DMS79 treated with DMSO at 0.1 percent for 48 hours (cell line): ENCODE results near the gene TOR1A.
"Not testable (repeated sequence)": the region's sequence is repeated elsewhere in the genome, so short reads cannot be mapped to it uniquely, and the experiment has no call there.

Experiments used
- DNase-seq: peaks from one replicate; lab custom pipeline; 2025; lab: John Stamatoyannopoulos, UW

Gene TOR1A

DNA sequence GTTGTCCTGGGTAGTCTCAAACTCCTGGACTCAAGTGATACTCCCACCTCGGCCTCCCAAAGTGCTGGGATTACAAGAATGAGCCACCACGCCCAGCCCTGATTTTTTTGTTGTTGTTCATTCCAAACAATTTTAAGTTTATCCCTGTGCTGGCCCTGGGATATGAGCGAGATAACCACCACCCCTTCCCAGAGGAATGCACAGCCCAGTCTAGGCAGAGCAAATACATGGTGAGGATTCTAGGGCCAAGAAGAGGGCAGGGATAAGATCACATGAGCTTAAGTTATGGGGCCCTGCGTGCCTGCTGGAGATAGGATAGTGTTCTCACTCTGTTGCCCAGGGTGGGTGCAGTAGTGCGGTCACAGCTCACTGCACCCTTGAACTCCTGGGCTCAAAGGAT, 42.0 kb downstream of the TOR1A start:
- DNase-seq, result no peak

DNA sequence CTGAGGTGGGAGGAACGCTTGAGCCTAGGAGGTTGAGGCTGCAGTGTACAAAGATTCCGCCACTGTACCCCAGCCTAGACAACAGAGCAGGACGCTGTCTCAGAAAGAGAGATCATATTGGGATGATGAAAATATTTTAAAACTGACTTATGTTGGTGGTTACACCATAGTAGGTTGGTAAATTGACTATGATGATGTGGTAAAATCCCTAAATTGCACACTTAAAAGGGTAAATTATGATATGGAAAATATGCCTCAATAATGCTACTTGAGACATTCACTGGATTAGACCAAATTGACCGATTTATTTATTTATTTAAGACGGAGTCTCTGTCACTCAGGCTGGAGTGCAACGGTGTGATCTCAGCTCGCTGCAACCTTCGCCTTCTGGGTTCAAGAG, 42.8 kb downstream of the TOR1A start:
- no peak for DNase-seq

DNA sequence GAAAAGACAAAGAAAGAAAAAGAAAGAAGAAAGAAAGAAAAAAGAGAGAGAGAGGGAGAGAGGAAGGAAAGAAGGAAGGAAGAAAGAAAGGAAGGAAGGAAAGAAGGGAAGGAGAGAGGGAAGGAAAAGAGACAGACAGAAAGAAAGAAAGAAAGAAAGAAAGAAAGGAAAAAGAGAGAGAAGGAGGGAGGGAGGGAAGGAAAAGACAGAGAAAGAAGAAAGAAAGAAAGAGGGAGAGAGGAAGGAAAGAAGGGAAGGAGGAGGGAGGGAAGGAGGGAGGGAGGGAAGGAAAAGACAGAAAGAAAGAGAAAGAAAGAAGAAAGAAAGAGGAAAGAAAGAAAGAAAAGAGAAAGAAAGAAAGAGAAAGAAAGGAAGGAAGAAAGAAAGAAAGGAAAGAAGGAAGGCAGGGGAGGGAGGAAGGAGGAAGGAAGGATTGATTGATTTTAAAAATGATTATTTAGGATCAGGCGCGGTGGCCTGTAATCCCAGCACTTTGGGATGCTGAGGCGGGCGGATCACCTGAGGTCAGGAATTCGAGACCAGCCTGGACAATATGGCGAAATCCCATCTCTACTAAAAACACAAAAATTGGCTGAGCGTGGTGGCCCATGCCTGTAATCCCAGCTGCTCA, 44.3 kb downstream of the TOR1A start:
- DNase-seq, result no peak

DNA sequence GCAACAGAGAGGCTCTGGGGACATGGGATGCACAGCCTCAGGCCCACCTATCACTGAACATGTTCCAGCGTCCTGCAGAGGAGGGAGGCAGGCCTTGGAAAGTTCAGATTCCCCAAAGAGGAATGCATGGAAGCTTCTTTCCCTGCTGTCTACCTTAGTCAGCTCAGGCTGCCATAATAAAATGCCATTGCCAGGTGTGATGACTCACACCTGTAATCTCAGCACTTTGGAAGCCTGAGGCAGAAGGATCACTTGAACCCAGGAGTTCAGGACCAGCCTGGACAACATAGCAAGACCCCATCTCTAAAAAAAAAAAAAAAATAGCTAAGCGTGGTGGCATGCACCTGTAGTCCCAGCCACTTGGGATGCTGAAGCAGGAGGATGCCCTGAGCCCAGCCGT, 45.5 kb downstream of the TOR1A start:
- no peak for DNase-seq

DNA sequence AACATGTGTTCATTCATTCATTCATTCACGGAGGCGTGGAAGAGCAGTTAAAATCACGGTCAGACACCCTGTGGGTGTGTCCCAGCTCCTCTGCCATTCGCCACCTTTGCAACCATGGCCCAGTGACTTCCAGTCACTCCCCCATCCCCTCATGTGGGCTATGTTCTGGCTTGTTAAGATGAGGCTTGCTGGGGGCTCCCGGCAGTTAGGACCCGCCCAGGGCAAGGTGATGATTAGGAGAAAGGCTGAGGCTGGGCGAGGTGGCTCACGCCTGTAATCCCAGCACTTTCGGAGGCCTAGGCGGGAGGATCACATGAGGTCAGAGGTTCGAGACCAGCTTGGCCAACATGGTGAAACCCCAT, 46.2 kb downstream of the TOR1A start:
- no peak for DNase-seq

DNA sequence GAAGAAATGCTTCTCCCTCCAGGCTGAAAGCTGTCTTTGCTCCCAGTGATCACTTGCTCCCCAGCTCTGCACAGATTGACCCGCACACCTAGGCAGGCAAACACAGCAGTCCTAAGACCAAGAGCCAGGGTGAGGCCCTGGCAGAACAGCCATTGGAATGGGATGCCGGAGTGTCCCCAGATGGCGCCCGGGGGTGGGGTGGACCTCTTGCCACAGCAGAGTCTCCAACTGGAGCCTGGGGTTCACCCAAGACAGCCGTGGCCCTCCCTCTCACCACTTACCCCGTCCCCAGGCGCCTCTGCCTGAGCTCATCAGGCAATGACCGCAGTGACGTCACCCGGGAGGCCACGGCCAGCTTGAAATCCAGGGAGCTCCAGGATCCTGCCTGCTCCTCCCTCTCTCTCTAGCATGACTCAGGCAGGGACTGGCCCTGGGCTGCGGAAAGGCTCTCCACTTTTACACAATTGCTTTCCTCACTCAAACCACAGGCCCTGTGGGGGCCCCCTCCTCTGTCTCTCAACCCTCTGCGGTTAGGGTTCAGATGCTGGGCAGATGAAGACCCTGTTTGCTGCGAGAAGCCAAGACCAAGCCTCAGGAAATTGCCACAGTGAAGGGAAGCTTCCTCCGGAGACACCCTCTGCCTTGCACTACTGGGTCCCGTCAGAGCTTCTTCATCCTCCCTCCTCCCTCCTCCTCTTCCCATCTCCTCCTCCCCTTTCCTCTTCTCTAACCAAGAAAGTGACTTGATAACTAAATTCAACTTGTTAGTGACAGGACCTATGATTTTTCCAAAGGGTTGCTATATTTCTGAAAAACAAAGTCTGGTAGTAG, 46.8 kb downstream of the TOR1A start:
- DNase-seq, result peak; percentile 78

DNA sequence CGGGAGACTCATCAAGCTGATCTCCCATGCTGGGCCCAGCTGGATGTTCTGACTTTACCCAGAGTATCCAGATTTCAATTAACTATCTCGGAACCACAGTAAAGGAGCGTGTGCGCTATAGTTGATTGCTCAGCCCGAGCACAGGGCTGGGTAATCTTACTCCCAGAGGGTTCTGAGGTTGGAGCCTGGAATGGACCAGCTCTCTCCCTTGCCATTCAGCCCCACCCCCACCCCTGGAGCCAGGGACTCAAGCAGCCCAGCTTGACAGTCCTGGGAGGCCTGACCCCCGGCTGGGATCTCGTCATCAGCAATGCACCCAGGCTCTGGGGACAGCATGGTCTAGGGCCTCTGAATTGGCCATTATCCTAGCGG, 47.4 kb downstream of the TOR1A start:
- no peak for DNase-seq

DNA sequence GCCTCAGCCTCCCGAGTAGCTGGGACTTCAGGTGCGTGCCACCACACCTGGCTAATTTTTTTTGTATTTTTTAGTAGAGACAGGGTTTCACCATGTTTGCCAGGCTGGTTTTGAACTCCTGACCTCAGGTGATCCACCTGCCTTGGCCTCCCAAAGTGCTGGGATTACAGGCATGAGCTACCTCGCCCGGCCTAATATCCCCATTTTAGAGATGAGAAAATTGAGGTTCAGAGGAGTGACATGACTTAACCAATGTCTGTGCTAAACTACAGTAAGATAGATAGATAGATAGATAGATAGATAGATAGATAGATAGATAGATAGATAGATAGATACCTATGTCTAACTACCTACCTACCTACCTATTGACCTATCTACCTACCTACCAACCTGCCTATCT, 47.8 kb downstream of the TOR1A start:
- not testable (repeated sequence) for DNase-seq

DNA sequence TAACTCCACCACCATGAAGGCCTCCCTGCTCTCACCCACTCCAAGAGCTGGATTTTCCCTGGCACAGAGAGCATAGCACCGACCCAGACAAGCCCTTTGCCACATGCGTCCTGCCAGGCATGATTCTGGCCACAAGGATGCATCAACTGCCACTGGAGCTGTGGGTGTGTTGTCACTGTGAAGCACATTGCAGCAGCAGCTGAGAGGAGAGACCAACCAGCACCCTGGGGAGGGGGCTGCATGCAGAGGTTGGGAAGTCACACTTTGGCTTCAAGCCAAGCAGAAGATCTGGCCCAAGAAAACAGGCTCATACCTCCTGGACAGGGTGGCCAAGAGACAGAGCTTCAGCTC, 48.5 kb downstream of the TOR1A start:
- DNase-seq, result no peak

DNA sequence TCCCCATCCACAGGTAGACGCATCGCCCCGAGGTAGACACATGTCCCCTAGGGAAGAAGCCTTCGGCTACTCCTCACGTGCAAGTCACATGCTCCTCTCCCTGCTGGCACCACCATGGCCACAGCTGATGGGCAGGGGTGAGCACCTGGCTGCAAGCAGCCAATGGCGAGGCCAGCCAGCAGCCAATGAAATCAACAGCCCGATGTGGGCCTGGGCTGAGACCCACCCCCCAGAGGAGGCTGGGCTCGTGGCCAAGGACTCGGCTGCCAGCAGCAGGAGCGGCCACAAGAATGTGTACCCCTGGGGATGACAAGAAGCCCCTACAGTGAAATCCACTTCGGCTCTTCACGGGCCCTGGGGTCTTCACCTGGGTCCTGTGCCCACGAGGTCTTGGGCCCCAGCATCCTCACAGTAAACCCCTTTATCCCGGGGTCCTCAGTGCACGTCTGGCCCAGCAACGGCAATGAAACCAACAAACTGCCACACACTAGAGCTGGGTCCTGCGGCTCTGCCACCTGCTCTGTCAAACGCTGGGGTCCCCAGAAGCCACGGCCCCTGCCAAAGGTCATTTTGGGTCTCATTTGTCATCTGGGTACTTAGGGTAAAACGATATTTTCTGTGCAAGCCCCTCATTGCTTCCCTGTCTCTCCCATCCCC, 49.0 kb downstream of the TOR1A start:
- peak; percentile 28 for DNase-seq

DNA sequence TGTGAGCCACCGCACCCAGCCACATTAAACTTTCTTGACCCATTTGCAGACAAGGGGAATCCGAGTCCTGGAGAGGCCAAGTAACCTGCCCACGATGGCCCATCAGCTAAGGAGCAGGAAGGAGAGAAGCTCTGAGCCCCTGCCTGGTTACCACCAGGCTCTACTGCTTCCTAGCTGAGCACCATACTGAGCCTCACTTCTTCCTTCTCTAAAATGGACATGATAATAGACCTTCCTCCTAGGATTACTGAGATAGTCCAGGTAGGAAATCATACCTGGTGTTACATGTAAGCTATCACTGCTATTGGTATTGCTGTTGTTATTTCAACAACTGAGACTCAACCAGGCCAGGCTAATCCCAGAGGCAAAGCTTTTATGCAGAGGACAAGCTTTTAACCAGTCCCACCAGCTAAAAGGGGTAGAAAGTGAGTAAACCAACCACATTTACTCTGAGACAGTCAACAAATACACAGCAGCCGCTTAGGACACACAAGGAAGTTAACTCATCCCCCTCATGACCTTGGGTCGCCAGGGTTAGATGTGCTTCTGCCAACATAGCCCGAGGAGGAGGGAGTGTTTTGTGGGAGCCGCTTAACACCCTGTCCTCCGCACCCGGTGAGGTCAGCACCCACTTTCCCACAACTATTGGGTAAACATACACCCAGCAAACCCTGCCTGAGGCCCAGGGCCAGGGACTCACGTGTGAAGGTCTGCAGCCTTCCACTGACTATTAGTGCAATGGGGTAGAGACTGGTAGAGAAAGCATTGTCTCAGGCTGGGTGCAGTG, 50.5 kb downstream of the TOR1A start:
- no peak for DNase-seq

DNA sequence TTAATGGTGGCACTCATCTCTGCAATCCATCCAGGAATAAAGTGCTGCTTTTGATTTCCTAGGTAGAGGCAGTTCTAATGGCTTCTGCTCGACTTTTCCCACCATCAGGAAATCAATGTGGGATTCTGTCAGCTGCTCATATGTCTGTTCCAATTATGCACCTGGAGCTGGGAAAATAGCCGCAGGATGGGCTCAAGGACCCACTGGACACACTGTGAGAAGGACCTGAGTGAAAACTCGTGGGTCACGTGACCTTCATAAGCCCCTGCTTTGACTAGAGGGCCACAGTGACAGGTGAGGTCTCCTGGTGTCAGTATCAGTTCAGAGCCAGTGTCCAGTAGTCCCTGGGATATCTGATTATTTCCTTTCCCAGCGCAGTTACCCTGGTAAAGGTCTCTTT, 53.2 kb downstream of the TOR1A start:
- no peak for DNase-seq

DNA sequence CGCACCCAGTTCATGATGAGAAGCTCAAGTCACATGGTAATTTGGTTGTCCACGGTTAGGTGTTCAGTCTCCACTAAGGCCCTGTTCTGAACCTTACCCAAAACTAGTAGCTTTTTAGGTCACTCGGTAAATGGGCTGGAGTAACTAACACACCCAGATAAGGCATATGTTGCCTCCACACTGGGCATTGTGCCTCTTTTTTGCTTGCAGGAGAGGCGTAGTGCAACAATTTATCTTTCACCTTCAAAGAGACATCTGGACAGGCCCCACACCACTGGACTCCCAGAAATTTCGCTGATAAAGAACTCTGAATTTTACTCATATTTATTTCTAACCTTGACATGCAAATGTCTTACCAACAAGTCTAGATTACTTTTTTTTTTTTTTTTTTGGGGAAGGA, 54.3 kb downstream of the TOR1A start:
- no peak for DNase-seq

DNA sequence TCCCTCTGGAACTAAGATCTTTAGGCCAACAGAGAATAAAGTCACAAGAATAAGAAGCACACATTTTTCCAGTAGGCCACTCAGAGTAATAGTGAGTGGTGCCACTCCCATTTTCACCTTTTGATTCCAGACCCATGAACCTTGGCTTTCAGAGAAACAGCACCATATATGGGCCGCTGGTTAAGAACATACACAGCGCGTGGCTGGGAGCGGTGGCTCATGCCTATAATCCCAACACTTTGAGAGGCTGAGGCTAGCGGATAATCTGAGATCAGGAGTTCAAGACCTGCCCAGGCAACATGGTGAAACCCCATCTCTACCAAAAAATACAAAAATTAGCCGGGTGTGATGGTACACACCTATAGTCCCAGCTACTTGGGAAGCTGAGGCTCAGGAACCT, 55.5 kb downstream of the TOR1A start:
- no peak for DNase-seq

DNA sequence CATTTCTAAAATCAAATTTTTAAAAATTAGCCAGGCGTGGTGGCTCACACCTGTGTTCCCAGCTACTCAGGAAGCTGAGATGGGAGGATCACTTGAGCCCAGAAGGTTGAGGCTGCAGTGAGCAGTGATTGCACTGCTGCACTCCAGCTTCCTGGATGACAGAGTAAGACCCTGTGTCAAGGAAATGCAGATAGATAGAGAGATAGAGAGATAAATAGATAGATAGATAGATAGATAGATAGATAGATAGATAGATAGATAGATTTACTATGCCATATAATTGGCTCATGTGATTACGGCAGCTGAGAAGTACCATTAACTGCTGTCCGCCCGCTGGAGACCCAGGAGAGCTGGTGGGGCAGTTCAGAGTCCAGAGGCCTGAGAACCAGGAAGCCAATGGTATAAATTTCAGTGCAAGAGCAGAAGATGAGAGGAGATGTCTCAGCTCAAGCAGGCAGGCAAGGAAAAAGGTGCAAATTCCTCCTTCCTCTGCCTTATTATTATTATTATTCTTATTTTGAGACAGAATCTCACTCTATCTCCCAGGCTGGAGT, 58.1 kb downstream of the TOR1A start:
- no peak for DNase-seq

DNA sequence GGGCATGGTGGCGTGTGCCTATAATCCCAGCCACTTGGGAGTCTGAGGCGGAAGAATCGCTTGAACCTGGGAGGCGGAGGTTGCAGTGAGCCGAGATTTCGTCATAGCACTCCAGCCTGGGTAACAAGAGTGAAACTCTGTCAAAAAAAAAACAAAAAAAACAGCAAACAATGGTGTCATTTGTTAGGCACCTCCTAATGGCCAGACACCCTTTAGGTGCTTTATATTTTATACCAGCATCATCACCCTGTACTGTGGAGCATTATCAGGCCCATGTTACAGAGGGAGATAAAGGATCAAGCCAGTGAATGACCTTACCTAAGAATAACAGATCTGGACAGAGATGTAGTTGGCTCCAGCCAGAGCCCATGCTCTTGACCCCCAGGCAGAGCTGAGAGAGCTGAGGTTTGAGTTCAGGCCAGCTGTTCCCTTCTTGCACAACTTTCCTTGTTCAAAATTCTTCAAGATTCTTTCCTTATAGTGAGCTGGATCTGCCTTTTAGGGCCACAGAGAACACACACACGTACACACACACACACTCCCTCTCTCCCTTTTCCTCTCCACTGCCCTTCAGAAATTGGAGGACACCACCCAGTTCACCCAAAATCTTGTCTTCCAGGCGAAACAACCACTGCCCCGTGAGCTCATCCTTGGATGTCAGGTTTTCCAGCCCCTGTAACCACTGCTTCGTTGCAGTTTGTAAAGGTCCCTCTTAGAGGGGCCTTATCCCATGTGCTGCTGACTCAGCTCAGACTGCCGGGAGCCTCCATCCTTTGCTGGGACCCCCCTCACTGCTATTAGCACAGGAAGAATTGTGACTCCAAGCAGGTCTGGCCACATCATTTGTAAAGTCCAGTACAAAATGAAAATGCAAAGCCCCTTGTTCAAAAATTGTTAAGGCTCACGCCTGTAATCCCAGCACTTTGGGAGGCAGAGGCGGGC, 60.7 kb downstream of the TOR1A start:
- no peak for DNase-seq
